Mucosa of descending colon (tissue), 3 donors: ENCODE data around the gene CARMIL1. TPM values are rescaled to one million over a fixed set of nuclear protein-coding genes. Genes with fewer than 3 reads are reported as not detected.

ENCODE experiments used
- ATAC-seq: fragments of 200-7000 bp; cut with Tn5 transposase; one replicate; pipeline ENCODE4 v1.9.1; 2020; ENCODE audit warnings: mild to moderate bottlenecking, moderate library complexity
- DNase-seq, 3 donors: peaks; one replicate each; pipeline ENCODE4 v3.0.0-alpha.2; 2020
- H3K36me3 ChIP-seq: fragments of 200-600 bp; one replicate; pipeline ENCODE4 v1.8.0; 2021; ENCODE audit warnings: low read depth, mild to moderate bottlenecking
- H3K4me1 ChIP-seq: fragments of 200-600 bp; one replicate; pipeline ENCODE4 v1.8.0; 2021; ENCODE audit warnings: low read depth, mild to moderate bottlenecking
- H3K4me3 ChIP-seq: fragments of 200-600 bp; one replicate; pipeline ENCODE4 v1.8.0; 2021; ENCODE audit warnings: mild to moderate bottlenecking
- H3K9me3 ChIP-seq: fragments of 200-600 bp; one replicate; pipeline ENCODE4 v1.8.0; 2021; ENCODE audit warnings: mild to moderate bottlenecking
- CTCF ChIP-seq: fragments of 200-600 bp; IDR thresholded peaks from one replicate; pipeline ENCODE4 v1.8.0; 2022; ENCODE audit warnings: antibody characterized with exemption, mild to moderate bottlenecking
- intact Hi-C, 2 donors: fragments of 100-400 bp; cut with DNase I in 1 of 2; cut with micrococcal nuclease in 1 of 2; formaldehyde crosslinking; loops; one replicate each; pipeline versions ENCODE4 v1.11.0 to v1.11.1; 2022; cut with DNase I, micrococcal nuclease
- total RNA-seq, 3 donors: library from RNA; stranded (reverse); fragmentation: NEBNext Ultra II Directional in 2 of 3; extraction: Animal tissue kit (Norgen Biotek cat#: 25700) in 2 of 3; gene quantifications; one replicate each; pipeline versions ENCODE4 v1.2.1 to v1.2.4, GENCODE V29; 2021 to 2023
- donor health status: DM: no; HTN: no; CAD: no; lungs with moderate emphysema.
- donor health status: DM: no; HTN: no; CAD: no.
- donor health status: DM: no; HTN: yes; CAD: no.

The CARMIL1 gene
- total RNA-seq, 3 donors from 2014 or later, result 21.8 to 61.0 (median 44.8) TPM

DNA sequence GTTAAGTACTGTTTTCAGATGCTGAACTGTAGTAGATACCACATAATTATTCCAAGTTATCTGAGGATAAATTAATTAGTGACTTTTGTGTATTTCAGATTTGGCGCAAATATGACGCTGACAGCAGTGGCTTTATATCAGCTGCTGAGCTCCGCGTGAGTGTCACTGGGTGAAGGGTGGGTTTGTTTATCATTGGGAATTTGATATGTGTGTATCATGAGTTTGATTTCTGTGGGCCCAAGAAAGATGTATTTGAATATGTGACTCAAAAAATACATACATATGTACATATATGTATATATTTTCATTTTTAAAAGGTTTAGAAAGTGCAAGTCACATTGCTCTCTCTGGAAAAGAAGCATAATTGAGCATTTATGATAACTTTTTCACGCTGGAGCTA is 390.2 kb downstream of the CARMIL1 start:
- Histone ChIP-seq H3K4me3 (no peak overlapping the region), H3K36me3 (no peaks in the 10 kb centered on the region), H3K4me1 (no peaks in the 10 kb centered on the region), H3K9me3 (no peaks in the 10 kb centered on the region)
- no peak for DNase-seq
- no peak for TF ChIP-seq CTCF
- intact Hi-C loops, result no loop called here
- no peak for ATAC-seq
